GM15510 (cell line): Measurements from ENCODE around the gene APOL6.

Experiments used
- POLR2A ChIP-seq: IDR thresholded peaks from 3 replicates; pipeline ENCODE4 v1.6.1; 2011; ENCODE audit warnings: borderline replicate concordance; ENCODE audit not compliant: insufficient read length; ENCODE audit errors: extremely low read depth

APOL6 gene

GRCh38 chr22:35708917-35709316, 60.7 kb downstream of the APOL6 start:
- TF ChIP-seq POLR2A: no peak

GRCh38 chr22:35711336-35711735, 63.1 kb downstream of the APOL6 start:
- TF ChIP-seq POLR2A: no peak

DNA sequence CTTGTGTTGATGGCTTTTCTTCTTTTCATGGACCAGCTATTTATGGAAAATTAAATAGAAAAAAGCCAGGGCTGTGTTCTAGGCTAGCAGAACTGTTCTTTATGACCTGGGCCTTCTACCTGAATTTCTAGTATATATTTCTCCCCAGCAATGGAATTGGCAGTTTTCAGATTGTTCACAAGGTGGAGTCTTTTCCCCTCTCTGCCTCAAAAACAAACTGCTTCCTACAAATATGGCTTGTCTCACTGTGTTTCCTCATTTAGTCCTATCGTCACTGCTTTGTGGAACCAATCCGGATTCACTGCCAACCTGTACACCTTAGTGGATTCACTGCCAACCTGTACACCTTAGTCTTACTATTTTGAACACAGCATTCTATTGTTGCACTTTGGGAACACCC, 64.4 kb downstream of the APOL6 start:
- TF ChIP-seq POLR2A: no peak

DNA sequence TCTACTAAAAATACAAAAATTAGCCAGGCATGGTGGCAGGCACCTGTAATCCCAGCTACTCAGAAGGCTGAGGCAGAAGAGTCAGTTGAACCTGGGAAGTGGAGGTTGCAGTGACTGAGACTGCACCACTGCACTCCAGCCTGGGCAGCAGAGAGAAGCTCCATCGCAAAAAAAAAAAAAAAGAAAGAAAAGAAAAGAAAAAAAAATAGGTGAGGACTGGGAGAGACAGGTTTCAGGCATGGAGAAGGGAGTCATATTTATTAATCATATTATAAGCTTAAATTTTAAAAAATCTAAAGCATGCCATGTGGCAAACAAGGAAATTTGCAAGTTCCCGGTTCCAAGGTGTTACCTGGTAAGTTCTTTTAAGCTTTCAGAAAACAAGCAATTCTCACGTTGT, 69.3 kb downstream of the APOL6 start, which contains the start of gene APOL5:
TSS of gene APOL5 (plus strand) at position 301 of the 400 bp plus-strand sequence. CDS start at position 301, 0 bp downstream.
- no peak for TF ChIP-seq POLR2A
